Islet of Langerhans (tissue), 1 donor: ENCODE measurements around the gene ST6GAL1.

ENCODE experiments used
- FAIRE-seq: peaks from one replicate; lab custom pipeline; 2011; peaks lifted over from hg19 to GRCh38; lab: Jason Lieb, UNC

The ST6GAL1 gene

DNA sequence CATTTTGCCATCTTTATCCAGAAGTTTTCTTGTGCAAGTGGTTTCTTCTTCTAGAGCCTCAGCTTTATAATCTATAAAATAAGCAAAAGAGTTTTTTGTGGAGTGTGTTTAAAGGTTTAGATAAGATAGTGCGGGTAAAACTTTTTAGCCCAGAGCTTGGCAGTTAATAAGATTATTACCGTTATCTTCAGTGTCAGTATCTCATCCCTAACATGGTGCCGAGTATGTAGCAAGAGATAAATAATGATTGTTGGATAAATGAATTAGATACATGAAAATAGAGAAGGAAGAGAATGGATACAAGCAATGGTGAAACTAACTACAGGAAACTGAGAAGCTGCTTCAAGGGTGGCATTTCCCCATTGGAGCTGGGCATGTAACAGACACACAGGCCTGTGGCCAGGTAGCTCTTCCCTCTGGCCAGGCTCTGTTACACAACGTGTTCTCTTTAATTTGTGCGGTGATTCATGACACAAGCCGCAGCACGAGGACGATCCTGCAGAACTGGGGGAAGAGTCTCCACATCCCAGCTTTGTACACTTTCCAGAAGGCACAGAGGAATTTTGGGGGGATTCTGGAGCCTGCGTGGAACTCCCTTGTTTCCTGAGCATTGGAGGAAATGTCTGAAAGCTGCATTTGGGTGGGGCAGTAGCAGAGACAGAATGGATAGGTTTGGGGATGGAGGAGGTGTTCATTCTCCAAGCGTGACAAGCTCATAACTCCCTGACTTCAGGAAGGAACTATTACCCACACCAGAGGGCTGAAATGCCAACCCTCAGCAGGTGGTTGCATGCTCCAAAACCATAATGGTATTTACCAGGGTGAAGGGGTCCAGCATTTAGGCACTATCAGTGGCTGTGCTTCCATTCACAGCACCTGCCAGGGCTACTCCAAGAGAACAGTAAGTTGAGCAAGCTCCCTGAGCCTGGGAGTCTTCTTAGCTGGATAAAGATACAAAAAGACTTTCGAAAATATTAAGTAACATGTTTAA, 14.2 kb upstream of the ST6GAL1 start:
- no peak for FAIRE-seq

DNA sequence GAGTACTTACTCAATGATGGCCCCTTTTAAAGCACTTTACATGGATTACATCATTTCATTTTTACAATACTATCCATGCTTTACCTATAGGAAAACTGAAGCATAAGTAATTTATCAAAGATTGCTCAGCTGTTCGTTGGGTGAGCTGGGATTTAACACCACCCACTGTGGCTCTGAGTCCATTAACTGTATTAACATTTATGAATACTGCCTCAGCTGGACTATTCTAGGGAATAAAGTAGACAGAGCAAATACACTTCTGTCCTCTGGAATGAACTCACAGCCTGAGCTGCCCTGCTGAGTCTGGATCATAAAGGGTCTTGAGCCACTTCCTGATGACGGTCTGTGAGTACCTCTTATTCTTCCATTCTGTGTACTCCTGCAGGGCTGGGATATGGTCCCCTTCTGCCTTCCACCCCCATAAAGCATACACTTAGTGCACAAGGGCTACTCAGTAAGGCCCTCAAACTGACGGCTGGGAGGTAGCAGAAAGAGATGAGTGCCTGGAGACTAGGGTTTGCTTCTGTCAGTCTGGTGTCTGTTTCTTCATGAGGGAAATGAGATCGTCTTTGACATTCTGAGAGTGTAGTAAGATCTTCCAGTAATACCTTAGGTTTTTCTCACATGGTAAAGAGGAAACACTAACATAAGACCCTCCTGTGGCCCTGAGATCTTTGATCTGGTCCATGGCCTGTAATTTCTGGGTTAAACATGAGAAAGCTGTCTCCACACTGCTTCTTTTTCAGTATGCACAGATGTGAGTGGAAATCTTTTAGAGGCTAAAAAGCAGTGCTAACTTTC, 12.6 kb upstream of the ST6GAL1 start:
- FAIRE-seq = no peak

DNA sequence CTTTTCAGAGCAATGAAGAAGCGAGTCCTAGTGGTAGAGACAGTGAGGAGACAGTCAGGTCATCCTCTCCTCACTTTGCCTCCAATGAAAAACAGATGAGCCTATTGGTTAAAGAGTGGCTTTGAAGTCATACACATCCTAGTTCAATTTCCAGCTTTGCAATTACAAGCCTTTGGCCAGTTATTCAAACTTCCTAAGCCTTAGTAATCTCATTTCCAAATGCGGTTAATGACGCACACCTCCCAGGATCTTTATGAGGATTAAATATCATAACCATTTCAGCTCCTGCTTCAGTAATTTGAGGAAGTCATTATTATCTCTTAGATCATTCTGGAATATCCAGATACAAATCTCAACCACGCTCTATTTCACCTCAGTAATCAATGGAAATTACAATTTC, 10.0 kb upstream of the ST6GAL1 start:
- no peak for FAIRE-seq

DNA sequence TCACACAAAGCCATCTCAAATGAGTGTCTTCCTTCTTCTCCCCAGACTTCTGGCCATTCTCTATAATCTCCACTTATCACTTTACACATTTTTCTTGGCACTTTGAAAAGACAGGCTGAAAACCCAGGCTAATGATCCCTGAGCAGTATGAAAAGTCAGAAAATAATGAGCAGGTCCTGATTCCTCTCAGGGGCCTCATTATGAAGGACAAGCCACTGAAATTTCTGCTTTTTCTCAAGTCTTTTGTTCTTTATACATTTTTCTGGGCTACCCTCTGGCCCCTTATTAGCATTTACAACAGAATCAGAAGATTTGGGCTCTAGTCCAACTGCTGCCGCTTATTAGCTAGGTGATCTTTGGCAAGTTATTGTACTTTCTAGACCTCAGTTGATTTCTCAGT, 9.5 kb upstream of the ST6GAL1 start:
- FAIRE-seq = no peak

DNA sequence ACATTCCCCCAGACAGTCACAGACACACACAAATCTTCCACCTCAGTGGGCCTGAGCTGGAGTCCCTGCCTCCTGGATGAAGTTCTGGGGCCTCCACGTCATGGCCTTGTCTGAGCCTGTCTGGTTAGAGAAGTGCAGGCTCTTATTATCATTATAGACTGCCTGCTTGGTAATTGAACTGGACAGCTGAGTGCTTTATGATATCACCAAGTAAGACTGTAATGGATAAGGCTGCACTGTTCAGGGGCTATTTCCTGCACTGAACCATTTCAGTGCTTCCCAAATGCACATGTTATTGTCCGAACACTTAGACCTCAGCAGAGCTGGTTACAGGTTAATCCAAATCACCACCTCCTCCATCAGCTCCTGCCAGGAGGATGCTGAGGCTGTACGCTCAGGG, 8.7 kb upstream of the ST6GAL1 start:
- FAIRE-seq = no peak

DNA sequence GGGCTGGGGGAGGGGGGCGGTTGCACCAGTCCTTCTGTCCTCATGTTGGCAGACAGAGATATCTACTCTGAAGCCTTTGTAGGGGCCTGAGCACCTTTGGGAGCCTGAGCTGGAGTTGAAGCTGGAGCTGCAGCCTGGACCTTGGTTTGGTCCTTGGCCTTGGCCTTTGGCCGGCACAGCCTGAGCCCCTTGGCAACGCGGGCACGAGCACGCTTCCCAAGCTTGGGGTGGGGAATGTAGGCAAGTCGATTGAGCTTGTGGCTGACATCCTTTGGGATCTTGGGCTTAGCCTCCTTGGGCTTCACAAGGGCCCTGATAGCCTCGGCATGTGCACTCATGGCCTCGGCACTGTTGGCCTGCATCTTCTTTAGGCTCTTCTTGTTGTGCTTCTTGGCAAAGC, 8.1 kb upstream of the ST6GAL1 start:
- no peak for FAIRE-seq

DNA sequence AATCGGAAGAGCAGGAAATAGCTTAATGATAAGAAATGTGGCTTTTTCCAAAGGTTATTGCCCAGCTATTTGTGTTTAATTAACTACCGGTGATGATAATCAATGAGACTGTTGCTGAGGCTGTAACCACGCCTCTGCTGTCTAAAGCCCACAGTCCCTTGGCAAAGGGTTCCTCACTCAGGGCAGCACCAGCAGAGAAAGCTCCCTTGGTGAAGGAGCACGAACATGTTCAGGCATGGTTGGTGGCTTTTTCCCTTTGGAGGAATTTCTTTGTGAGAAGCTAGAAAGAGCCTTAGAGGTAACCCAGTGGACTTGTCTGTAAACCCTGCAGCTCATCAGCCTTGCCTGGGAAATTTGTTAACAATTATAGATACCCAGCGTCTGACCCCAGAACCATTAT, 7.5 kb upstream of the ST6GAL1 start:
- no peak for FAIRE-seq

DNA sequence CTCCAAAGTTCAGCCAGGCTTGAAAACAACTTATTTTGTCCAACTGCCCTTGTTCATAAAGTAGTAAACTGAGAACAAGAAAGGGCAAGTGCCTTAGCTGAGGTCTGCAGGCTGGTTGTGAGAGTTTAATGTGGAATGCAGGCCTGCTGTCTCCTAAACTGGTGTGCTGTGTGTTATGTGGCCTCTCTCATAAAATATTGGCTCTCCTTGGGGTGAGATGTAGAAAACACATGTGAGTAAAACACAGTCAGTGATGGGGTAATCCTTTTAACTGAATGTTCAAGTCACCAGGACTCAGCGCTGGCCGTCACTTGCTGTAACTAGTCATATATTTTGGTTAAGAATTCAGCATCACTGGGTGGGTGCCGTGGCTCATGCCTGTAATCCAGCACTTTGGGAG, 7.1 kb upstream of the ST6GAL1 start:
- FAIRE-seq = no peak

DNA sequence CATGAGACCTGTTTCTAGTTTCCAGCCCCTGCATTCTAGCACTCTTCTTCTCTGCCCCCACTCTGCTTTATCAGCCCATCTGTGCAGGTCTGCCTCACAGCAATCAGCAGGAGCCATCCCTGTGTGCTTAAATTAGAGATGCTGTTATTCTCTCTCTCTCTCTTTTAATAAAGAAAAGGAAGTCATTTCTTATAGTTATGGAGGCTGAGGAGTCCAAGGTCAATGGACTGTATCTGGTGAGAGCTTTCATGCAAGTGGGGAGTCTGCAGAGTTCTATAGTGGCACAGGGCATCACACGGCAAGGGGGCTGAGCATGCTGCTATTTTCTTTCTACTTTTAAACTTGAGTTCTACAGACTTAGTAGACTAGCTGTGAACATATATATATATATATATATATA, 4.5 kb upstream of the ST6GAL1 start:
- no peak for FAIRE-seq

DNA sequence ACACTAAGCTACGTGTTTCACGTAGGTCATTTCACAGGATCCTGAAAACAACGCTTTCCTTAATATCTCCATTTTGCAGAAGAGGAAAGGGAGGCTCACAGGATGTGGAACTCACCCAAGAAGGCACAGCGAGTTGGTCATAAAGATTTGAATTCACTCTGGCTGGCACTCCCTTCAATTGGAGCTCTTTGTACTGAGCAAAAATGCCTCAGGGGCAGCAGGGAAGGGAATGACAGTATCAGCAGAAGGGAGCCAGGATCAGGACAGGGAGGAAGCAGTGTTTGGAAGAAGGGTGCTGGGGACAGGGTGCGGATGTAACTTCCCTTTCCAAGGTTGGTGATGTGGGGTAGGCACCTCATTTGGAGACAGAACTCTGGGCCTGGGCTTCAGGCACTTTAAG, 1.1 kb upstream of the ST6GAL1 start:
- no peak for FAIRE-seq

DNA sequence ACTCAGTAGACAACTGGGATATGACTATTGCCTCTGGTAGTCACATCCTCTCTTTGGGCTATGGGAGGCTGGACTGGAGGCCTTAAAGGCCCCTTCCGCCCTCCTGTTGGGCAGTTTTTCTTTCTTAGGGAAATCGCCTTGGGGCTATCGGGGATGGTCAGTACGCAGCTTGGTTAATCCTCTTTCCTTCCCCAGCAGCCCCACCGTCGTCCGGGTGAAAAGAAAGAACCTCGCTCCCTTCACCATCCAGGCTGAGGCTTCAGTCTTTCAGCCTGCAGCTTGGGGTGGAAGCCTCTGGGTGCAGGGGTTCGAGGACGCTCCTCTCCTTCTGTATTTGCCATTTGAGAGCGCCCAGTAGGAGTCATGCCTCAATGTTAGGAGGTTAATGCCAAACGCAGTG, 641 bp upstream of the ST6GAL1 start:
- FAIRE-seq = no peak

DNA sequence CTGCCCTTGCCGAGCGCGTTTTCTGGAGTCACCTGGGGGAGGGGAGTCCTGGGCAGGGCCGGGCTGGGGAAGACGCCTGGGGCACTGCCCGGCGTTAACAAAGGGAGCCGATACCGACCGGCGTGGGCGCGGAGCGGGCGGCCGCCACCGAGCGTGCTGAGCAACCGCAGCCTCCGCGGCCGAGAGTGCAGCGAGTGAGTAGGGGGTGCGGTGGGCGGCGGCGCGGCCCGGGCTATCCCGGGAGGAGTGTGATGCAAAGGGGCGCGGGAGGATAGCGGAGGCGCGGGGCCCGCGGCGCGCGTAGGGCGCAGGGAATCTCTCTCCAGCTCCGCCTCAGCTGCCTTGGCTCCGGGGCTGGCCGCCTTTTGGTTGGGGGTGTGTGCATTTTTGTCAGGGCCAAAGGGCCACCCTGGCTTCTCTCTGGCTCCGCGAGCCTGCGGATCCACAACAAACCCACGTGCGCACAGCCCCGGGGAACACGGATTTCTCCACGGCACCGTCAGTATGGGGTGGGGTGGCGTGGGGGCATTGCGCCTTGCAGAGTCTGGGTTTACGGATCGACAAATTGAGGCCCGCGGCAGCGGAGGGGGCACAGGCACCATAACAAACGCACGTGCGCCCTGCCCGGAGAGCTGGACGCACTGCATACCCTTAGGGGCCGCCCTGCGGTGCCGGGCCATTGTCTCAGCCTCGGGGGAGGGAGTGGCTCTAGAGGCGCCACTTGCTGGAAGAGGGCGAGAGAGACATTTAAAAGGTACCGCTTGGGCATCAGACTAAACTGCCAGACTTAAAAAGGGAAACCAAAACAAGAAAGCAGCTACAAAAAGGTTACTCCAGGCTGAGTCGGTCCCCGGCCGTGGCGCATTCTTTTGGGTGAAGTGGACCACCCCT, 560 bp downstream of the ST6GAL1 start:
- FAIRE-seq = no peak

DNA sequence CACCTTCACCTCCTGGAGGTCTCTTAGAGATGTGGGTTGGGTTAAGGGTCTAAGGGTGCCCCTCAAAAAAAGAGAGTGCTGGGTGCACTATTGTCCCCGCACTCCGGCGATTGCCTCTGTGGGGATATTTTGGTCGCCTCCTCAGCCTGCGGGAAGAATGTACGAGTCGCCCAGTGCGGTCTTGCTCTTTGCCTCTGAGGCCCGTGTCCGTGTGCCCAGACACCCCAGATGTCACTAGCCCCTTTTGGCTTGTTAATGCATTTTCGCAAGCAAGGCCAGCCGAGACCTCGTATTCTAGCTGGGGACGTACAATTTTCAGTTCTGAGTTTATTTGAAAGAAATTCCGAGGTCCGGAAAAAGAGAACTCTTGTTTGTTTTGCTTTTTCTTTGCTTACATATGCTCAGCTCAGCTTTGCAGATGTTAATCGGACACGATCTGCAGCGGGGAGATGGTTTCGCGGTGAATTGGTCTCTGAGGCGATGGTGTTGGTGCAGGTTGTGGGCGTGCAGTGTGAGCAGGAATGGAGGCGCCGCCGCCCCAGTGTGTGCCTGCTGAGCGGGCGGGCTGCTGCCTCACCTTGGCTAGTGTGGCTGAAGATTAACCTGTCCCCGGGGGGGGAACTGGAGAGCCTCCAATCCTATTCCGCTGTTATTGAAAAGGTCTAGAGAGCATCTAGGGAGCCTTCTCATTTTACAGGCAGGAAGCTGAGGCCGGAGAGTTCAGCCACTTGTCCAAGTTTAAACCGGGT, 1.4 kb downstream of the ST6GAL1 start:
- FAIRE-seq = no peak

DNA sequence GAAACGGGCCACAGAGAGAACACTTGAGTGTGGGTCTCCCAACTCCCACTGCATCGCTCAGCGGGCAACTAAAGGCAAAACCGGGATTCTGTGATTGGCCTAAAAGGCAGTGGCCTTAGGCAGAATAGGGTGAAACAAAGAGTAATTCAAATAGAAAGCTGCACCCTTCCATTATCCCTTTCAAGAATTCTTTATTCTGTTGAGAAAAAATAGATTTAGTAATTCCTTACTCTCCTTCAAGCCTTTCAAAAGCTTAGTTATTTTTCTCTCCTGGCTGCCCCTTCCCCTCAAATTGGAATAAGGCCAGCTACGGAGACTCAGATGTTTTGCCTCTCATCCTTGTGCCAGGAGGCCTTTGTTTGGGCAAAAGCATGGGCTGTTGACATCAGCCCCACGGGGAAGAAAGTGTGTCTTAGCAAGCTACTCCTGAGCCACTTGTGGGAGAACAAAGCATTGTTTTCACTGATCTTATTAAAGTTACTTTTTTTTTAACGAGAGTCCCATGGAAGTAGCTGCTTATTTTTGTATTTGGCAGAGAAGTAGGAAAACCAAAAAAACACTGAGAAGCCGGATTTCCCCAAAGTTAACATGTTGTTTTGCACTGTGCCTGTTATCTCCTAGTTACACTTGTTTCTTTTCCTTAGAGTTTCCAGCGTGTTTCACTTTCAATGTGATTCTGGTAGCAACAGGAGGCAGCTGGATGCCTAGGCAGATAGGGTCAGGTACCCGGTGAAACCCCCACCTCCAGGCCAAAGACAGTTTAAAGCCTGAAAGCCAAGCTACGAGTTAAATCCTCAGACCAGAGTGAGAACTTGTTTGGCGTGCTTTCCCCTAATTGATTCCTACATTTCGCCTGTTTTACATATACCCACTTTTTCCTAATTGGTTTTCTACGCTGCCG, 2.2 kb downstream of the ST6GAL1 start:
- no peak for FAIRE-seq

DNA sequence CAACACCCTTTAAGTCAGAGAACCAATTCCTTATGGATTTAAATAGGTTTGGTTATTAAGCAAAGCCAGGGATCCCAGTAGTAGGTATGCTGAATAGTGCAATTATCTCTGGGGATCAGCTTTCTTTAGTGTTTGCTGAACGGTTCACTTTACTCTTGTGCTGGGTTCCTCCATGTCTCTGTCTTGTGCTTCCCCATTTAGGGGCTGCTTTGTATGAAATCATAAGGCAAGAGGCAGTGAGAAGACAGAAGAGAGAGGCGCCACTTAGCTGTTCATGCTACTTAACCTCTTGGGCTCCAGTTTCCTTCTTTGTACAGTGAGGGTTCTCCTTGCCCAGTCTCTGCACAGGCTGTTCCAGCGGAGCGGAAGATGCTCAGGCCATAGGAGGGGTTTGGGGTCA, 3.5 kb downstream of the ST6GAL1 start:
- FAIRE-seq = no peak

DNA sequence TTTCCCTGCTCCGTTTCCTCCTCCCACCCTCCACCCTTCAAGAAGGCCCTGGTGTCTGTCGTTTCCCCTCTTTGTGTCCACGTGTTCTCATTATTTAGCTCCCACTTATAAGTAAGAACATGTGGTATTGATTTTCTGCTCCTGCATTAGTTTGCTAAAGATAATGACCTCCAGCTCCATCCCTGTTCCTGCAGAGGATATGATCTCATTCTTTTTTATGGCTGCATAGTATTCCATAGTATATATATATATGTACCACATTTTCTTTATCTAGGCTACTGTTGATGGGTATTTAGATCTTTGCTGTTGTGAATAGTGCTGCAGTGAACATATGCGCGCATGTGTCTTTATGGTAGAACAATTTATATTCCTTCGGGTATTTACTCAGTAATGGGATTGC, 4.8 kb downstream of the ST6GAL1 start:
- no peak for FAIRE-seq

DNA sequence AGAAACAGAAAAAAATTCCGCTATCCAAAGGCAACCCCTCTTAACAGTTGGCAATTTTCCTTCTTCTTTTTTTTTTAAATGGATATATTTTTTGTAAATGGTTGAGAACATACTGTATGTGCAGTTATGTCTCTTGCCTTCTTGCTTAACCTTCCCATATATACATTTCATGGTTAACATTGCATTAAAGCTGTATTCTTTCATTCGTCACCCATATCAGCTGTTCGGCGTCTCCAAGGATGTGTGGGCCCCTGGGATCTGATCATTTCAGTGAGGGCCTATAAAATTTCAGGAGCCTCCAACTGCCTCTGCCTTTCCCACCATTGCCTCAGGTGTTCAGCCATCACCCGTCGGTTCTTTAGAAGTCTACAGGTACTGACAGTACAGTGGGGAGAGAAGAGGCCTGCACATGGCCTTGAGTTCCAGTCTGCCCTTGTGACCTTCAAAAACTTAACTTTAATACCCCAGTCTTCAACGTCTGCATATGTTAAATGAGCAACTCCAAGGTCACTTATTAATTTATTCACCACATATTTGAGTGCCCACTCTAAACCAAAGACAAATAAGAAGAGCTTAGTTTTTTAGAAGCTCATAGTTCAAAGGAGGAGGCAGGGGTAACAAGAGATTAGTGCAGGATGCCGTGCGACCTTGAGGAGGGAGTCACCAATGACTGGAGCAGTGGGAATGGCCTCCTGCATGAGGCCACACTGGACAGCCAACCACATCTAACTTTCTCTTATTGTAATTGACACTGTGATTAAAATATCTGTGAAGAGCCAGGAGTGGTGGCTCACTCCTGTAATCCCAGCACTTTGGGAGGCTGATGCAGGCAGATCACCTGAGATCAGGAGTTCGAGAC, 6.9 kb downstream of the ST6GAL1 start:
- FAIRE-seq = no peak

DNA sequence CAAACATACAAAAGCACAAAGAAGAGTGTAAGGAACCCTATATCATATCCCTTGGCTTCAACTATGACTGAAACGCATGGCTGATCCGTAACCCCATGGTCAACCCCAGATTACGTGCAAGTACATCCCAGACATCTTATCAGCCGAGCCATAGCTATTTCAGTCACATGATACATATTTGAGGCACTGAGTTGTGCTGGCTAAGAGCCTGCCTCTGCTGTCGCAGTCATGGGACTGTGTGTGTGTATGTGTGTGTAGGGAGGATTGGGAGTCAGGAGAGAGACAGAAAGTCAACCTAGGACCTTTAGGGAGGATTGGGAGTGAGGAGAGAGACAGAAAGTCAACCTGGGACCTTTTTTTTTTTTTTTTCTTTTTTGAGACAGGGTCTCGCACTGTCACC, 8.4 kb downstream of the ST6GAL1 start:
- FAIRE-seq = no peak

DNA sequence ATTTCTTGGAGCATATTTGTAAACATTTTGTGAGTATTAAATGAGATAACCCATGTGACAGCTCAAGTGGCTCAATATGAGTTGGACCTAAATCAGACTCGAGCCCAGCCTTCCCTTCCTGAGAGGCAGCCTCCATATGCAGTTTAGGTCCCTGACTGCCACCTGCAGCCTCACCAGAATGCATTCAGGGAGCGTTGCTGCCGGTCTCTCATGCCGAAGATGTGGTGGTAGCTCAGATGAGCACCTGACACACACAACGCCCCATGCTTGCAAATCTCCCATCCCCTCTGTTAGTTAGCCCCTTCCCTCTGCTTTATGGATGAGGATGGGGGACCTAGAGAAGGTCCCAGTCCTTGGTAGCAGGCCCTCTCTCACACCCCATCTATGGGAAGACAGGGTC, 9.2 kb downstream of the ST6GAL1 start:
- FAIRE-seq = no peak

DNA sequence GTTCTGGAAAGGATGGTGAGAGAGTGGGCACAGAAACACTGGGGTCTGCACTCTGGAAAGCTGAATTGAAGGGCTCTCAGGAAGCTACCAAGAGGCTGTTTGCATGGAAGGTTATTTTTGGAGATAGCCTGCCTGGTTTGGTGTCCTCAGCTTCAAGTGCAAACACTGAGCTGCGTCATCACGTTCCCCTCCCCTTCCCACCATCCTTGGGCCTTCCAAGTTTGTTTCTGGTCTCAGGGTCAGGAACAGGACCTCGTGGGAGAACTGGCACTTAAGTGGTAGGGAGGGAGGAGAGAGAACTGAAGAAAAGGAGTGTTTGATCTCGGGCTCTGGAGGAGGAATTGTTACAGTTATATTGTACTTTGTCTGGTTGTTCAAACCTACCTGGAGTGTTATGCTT, 10.6 kb downstream of the ST6GAL1 start:
- FAIRE-seq = no peak
